IgD-negative memory B cell (primary cell): Measurements from ENCODE around the gene VASP. TPM values are rescaled to one million over a fixed set of nuclear protein-coding genes. Genes with fewer than 3 reads are reported as not detected.

Experiments
- H3K27ac Mint-ChIP-seq, 3 donors: one replicate each; pipeline ENCODE4 v1.8.0; 2020 to 2022; ENCODE audit warnings: mild to moderate bottlenecking in 3 of 3, mixed read lengths in 3 of 3, moderate library complexity in 1 of 3
- H3K27me3 Mint-ChIP-seq: one replicate; pipeline ENCODE4 v1.8.0; 2021; ENCODE audit warnings: mixed read lengths
- H3K36me3 Mint-ChIP-seq: one replicate; pipeline ENCODE4 v1.8.0; 2020; ENCODE audit warnings: mild to moderate bottlenecking, mixed read lengths
- H3K4me1 Mint-ChIP-seq, 3 donors: one replicate each; pipeline ENCODE4 v1.8.0; 2020 to 2022; ENCODE audit warnings: mixed read lengths in 3 of 3, mild to moderate bottlenecking in 1 of 3
- H3K4me3 Mint-ChIP-seq, 4 donors: one replicate each; pipeline ENCODE4 v1.8.0; 2020 to 2022; ENCODE audit warnings: mild to moderate bottlenecking in 4 of 4, mixed read lengths in 4 of 4, moderate library complexity in 3 of 4
- H3K9me3 Mint-ChIP-seq, 3 donors: one replicate each; pipeline ENCODE4 v1.8.0; 2020 to 2021; ENCODE audit warnings: mixed read lengths in 3 of 3, mild to moderate bottlenecking in 1 of 3
- polyA plus RNA-seq: library from polyadenylated mRNA; unstranded; fragments of 300-500 nt; fragmentation: Illumina TruSeq; gene quantifications from one replicate; pipeline ENCODE4 v1.2.3, GENCODE V29; 2021

VASP gene
- polyA plus RNA-seq, 1 donor from 2014 or later = 111 TPM

GRCh38 chr19:45560038-45560437, 52.8 kb downstream of the VASP start:
- Mint-ChIP-seq H3K9me3 (no peaks in the 10 kb centered on the region), H3K4me1 (peaks cover 16 to 29% (median 21%) of the 10 kb centered on the region in 3 donors), H3K27ac (no peak overlapping the region), H3K27me3 (no peaks in the 10 kb centered on the region), H3K36me3 (peaks cover 3% of the 10 kb centered on the region), H3K4me3 (no peak overlapping the region)

DNA sequence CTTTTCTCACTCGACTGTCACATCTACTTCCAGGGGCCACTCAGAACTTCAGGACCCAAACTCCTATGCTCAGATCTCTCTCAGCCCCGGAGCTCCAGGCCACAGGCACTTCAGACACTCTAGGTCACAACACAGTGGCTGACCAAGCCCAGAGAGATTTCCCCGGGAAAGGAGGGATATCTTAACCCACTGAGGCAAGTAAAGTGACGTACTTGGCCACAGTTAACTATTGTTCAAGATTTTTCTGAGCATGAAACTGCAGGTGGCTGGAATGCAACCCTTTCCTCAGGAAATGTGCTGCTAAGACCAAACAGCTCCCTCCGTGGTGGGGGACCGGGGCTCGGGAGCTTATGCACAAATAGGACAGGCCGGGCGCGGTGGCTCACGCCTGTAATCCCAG, 53.4 kb downstream of the VASP start:
- peak overlapping the region in 2 of 4 donors; percentile 12 to 78 for H3K4me3 Mint-ChIP-seq
- no peaks in the 10 kb centered on the region for H3K9me3 Mint-ChIP-seq
- H3K4me1 Mint-ChIP-seq = peaks cover 16 to 28% (median 21%) of the 10 kb centered on the region in 3 donors
- H3K27me3 Mint-ChIP-seq = no peaks in the 10 kb centered on the region
- peaks cover 3% of the 10 kb centered on the region for H3K36me3 Mint-ChIP-seq
- H3K27ac Mint-ChIP-seq = peak overlapping the region in 1 of 3 donors; percentile 31

- Mint-ChIP-seq H3K36me3 (peaks cover 3% of the 10 kb centered on the region), H3K27ac (peak overlapping the region in 1 of 3 donors; percentile 23), H3K9me3 (no peaks in the 10 kb centered on the region), H3K4me1 (peaks cover 6 to 27% (median 21%) of the 10 kb centered on the region in 3 donors), H3K27me3 (no peaks in the 10 kb centered on the region), H3K4me3 (peak overlapping the region in 3 of 4 donors; percentile 3 to 49 (median 26))
These were observed 57.0 kb downstream of the VASP start for GRCh38 chr19:45564131-45564780.

GRCh38 chr19:45567609-45568008, 60.3 kb downstream of the VASP start:
- Mint-ChIP-seq H3K27ac (peak overlapping the region in 1 of 3 donors; percentile 71), H3K4me1 (peaks cover 12 to 25% (median 23%) of the 10 kb centered on the region in 3 donors), H3K9me3 (no peaks in the 10 kb centered on the region), H3K4me3 (no peak overlapping the region), H3K36me3 (peaks cover 4% of the 10 kb centered on the region), H3K27me3 (no peaks in the 10 kb centered on the region)

- no peaks in the 10 kb centered on the region for H3K9me3 Mint-ChIP-seq
- H3K4me1 Mint-ChIP-seq = peaks cover 7 to 19% (median 16%) of the 10 kb centered on the region in 3 donors
- H3K4me3 Mint-ChIP-seq = no peak overlapping the region
- H3K27me3 Mint-ChIP-seq = no peaks in the 10 kb centered on the region
- peak overlapping the region in 1 of 3 donors; percentile 3 for H3K27ac Mint-ChIP-seq
- H3K36me3 Mint-ChIP-seq = peaks cover 2% of the 10 kb centered on the region
These were observed 61.5 kb downstream of the VASP start for GRCh38 chr19:45568732-45569131.

DNA sequence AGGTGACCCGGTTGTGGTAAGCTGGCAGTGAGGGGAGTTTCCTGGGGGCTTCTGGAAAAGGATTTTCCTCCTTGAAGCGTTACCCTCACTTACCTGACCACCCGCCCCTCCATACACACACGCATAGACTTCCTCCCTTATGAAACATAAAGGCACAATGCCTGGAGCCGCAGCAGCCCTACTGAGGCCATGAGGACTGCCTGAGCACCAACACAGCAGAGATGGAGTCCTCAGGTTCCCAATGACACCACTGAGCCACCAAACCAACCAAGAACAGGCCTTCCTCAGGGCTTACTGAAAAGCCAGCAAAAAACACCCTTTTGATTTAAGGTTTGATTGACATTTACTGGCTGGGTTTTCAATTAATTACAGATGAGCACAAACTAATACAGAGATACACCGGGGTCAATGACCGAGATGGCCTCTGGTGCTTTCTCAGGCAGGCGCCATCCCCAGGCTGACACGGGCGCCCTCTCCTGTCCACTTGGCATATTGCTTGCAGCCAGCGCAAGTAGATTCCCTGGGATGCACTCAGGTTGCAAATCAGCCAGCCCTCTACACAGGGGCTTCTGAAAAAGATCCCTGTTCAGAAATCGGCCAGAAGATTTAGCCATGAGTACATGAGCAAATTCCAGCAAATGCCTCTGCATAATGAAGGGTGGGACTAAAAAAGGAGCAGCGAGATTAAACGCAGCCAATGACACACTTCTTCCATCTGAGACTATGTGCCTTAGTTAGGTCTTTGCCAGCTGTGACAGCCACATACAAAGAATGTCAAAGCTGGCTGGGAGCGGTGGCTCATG, 62.5 kb downstream of the VASP start:
- Mint-ChIP-seq H3K9me3 (no peaks in the 10 kb centered on the region), H3K4me3 (peak overlapping the region in 1 of 4 donors; percentile 37), H3K27ac (no peak overlapping the region), H3K27me3 (no peaks in the 10 kb centered on the region), H3K36me3 (peaks cover 2% of the 10 kb centered on the region), H3K4me1 (peaks cover 7 to 10% (median 9%) of the 10 kb centered on the region in 3 donors)

- H3K9me3 Mint-ChIP-seq = no peaks in the 10 kb centered on the region
- no peaks in the 10 kb centered on the region for H3K27me3 Mint-ChIP-seq
- H3K4me1 Mint-ChIP-seq = peaks cover 7 to 12% (median 11%) of the 10 kb centered on the region in 3 donors
- no peak overlapping the region for H3K27ac Mint-ChIP-seq
- H3K4me3 Mint-ChIP-seq = no peak overlapping the region
- H3K36me3 Mint-ChIP-seq = peaks cover 2% of the 10 kb centered on the region
These were observed 64.4 kb downstream of the VASP start for GRCh38 chr19:45571457-45572220.

DNA sequence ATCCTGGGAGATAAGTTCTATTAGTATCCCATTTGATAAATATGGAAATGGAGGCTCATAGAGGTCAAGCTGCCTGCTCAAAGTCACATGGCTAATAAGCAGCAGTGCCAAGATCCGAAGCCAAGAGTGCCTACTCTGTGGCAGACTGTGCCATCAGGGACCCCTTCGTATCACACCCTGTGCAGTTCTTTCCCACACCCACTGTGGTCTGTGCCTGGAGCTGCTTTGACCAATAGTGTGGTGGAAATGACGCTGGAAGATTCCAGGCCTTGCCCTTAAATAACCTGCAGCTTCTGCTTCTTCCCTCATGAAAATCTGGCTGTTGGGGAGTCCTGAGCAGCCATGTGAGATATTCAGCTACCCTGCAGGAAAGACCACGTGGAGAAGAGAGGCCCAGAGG, 67.2 kb downstream of the VASP start:
- Mint-ChIP-seq H3K27ac (no peak overlapping the region), H3K36me3 (peaks cover 2% of the 10 kb centered on the region), H3K4me3 (no peak overlapping the region), H3K27me3 (no peaks in the 10 kb centered on the region), H3K9me3 (no peaks in the 10 kb centered on the region), H3K4me1 (peaks cover 8 to 17% (median 11%) of the 10 kb centered on the region in 3 donors)

DNA sequence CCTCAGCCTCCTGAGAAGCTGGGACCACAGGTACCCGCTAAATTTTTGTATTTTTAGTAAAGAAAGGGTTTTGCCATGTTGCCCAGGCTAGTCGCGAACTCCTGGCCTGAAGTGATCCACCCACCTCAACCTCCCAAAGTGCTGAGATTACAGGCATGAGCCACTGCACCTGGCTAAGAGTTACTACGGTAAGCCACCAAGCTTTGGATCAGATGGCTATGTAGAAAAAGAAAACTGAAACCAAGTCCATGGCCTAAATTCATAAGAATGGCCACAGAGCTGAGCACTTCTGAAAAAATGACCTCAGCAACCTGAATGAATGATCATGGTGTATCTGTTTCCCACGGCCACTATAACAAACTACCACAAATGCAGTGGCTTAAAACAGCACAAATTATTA, 67.9 kb downstream of the VASP start:
- no peaks in the 10 kb centered on the region for H3K36me3 Mint-ChIP-seq
- H3K4me1 Mint-ChIP-seq = peaks cover 2 to 12% (median 4%) of the 10 kb centered on the region in 3 donors
- H3K4me3 Mint-ChIP-seq = no peak overlapping the region
- H3K9me3 Mint-ChIP-seq = no peaks in the 10 kb centered on the region
- no peak overlapping the region for H3K27ac Mint-ChIP-seq
- H3K27me3 Mint-ChIP-seq = no peaks in the 10 kb centered on the region

Other genes starting within 250 kb of the VASP start
- not detected for gene CKM, start 184.6 kb upstream of the VASP start, polyA plus RNA-seq
- not detected for gene KLC3, start 166.7 kb upstream of the VASP start, polyA plus RNA-seq
- 6.6 TPM for gene ERCC2, start 136.9 kb upstream of the VASP start, polyA plus RNA-seq
- 1.6 TPM for gene PPP1R13L, start 102.4 kb upstream of the VASP start, polyA plus RNA-seq
- 2.2 TPM for gene POLR1G, start 100.8 kb upstream of the VASP start, polyA plus RNA-seq
- gene ERCC1, start 83.6 kb upstream of the VASP start, polyA plus RNA-seq = 50.2 TPM
- 48.1 TPM for gene FOSB, start 39.5 kb upstream of the VASP start, polyA plus RNA-seq
- gene RTN2, start 10.4 kb upstream of the VASP start, polyA plus RNA-seq = 0.71 TPM
- gene PPM1N, start 9.0 kb upstream of the VASP start, polyA plus RNA-seq = 4.0 TPM
- 19.9 TPM for gene OPA3, start 77.3 kb downstream of the VASP start, polyA plus RNA-seq
- not detected for gene GPR4, start 94.7 kb downstream of the VASP start, polyA plus RNA-seq
- 18.5 TPM for gene EML2, start 131.9 kb downstream of the VASP start, polyA plus RNA-seq
- gene GIPR, start 160.7 kb downstream of the VASP start, polyA plus RNA-seq = not detected
- gene SNRPD2, start 184.5 kb downstream of the VASP start, polyA plus RNA-seq = 841 TPM
- 2.7 TPM for gene QPCTL, start 185.2 kb downstream of the VASP start, polyA plus RNA-seq
- 23.7 TPM for gene FBXO46, start 223.4 kb downstream of the VASP start, polyA plus RNA-seq
- gene MEIOSIN, start 226.0 kb downstream of the VASP start, polyA plus RNA-seq = not detected